H9 (cell line): Measurements from ENCODE around the gene CPAMD8. TPM values are rescaled to one million over a fixed set of nuclear protein-coding genes. Genes with fewer than 3 reads are reported as not detected.

Experiments used
- DNase-seq: peaks from one replicate; pipeline ENCODE4 v3.0.0-alpha.2; 2017
- H2AFZ ChIP-seq: one replicate; pipeline ENCODE4 v1.6.1; 2013; ENCODE audit warnings: mild to moderate bottlenecking, low read length, control low read depth, moderate library complexity
- H2AK5ac ChIP-seq: 2 replicates; pipeline ENCODE4 v1.6.1; 2013; ENCODE audit warnings: low read length, control low read depth, mixed read lengths; ENCODE audit not compliant: insufficient read length
- H2BK120ac ChIP-seq: one replicate; pipeline ENCODE4 v1.6.1; 2013; ENCODE audit warnings: low read depth, mild to moderate bottlenecking, low read length, control low read depth, inconsistent platforms; ENCODE audit not compliant: poor library complexity, severe bottlenecking
- H2BK12ac ChIP-seq: 2 replicates; pipeline ENCODE4 v1.6.1; 2013; ENCODE audit warnings: low read length, control low read depth, mixed read lengths, low read depth; ENCODE audit not compliant: insufficient read length
- H2BK15ac ChIP-seq: 2 replicates; pipeline ENCODE4 v1.6.1; 2013; ENCODE audit warnings: low read depth, low read length, control low read depth
- H2BK20ac ChIP-seq: one replicate; pipeline ENCODE4 v1.6.1; 2013; ENCODE audit warnings: low read depth, mild to moderate bottlenecking, low read length, control low read depth, inconsistent platforms; ENCODE audit not compliant: poor library complexity, severe bottlenecking
- H2BK5ac ChIP-seq: 2 replicates; pipeline ENCODE4 v1.6.1; 2013; ENCODE audit warnings: low read length, control low read depth, mixed read lengths; ENCODE audit not compliant: insufficient read length
- H3K14ac ChIP-seq: 2 replicates; pipeline ENCODE4 v1.6.1; 2013; ENCODE audit warnings: low read length, control low read depth; ENCODE audit not compliant: insufficient read depth
- H3K18ac ChIP-seq: 2 replicates; pipeline ENCODE4 v1.6.1; 2013; ENCODE audit warnings: low read depth, mild to moderate bottlenecking, mixed read lengths, low read length, control low read depth; ENCODE audit not compliant: insufficient read length
- H3K23ac ChIP-seq: 2 replicates; pipeline ENCODE4 v1.6.1; 2013; ENCODE audit warnings: low read length, control low read depth, mixed read lengths, low read depth; ENCODE audit not compliant: insufficient read length
- H3K23me2 ChIP-seq: 2 replicates; pipeline ENCODE4 v1.6.1; 2013; ENCODE audit warnings: low read depth, mild to moderate bottlenecking, mixed read lengths, low read length, control low read depth; ENCODE audit not compliant: insufficient read length, poor library complexity, severe bottlenecking
- H3K27ac ChIP-seq: 2 replicates; pipeline ENCODE4 v1.5.1; 2013; ENCODE audit warnings: low read length, control low read depth, mixed read lengths, low read depth; ENCODE audit not compliant: insufficient read length
- H3K27me3 ChIP-seq: 2 replicates; pipeline ENCODE4 v1.6.1; 2013; ENCODE audit warnings: low read length, control low read depth, inconsistent platforms; ENCODE audit not compliant: insufficient read depth
- H3K4ac ChIP-seq: 2 replicates; pipeline ENCODE4 v1.6.1; 2013; ENCODE audit warnings: low read depth, mild to moderate bottlenecking, control low read depth, inconsistent platforms, low read length, moderate library complexity
- H3K4me1 ChIP-seq: 2 replicates; pipeline ENCODE4 v1.6.1; 2013; ENCODE audit warnings: low read length, control low read depth, inconsistent platforms; ENCODE audit not compliant: insufficient read depth
- H3K4me2 ChIP-seq: 2 replicates; pipeline ENCODE4 v1.6.1; 2013; ENCODE audit warnings: low read length, control low read depth, mixed read lengths; ENCODE audit not compliant: insufficient read length, insufficient read depth
- H3K56ac ChIP-seq: 2 replicates; pipeline ENCODE4 v1.6.1; 2013; ENCODE audit warnings: low read depth, mild to moderate bottlenecking, mixed read lengths, low read length, control low read depth; ENCODE audit not compliant: insufficient read length
- H3K79me1 ChIP-seq: 2 replicates; pipeline ENCODE4 v1.6.1; 2013; ENCODE audit warnings: low read depth, mild to moderate bottlenecking, moderate library complexity, low read length, control low read depth, inconsistent platforms; ENCODE audit not compliant: insufficient read depth, poor library complexity, severe bottlenecking
- H3K79me2 ChIP-seq: 2 replicates; pipeline ENCODE4 v1.6.1; 2013; ENCODE audit warnings: low read length, control low read depth, inconsistent platforms; ENCODE audit not compliant: insufficient read depth
- H3K9ac ChIP-seq: 2 replicates; pipeline ENCODE4 v1.6.1; 2013; ENCODE audit warnings: low read length, control low read depth, mixed read lengths; ENCODE audit not compliant: insufficient read length; ENCODE audit errors: extremely low read depth
- H3K9me3 ChIP-seq: one replicate; pipeline ENCODE4 v1.6.1; 2013; ENCODE audit warnings: low read depth, low read length, inconsistent platforms; ENCODE audit not compliant: control insufficient read depth
- H3T11ph ChIP-seq: one replicate; pipeline ENCODE4 v1.6.1; 2013; ENCODE audit warnings: mild to moderate bottlenecking, low read length, control low read depth, inconsistent platforms
- H4K20me1 ChIP-seq: one replicate; pipeline ENCODE4 v1.6.1; 2013; ENCODE audit not compliant: control insufficient read depth, insufficient read length, insufficient read depth
- H4K5ac ChIP-seq: 2 replicates; pipeline ENCODE4 v1.6.1; 2013; ENCODE audit warnings: low read depth, mild to moderate bottlenecking, mixed read lengths, low read length, control low read depth; ENCODE audit not compliant: insufficient read length
- H4K8ac ChIP-seq: replicated peaks from 2 replicates; pipeline ENCODE4 v1.6.1; 2013; ENCODE audit warnings: low read length, control low read depth, mixed read lengths, low read depth; ENCODE audit not compliant: insufficient read length
- H4K91ac ChIP-seq: 2 replicates; pipeline ENCODE4 v1.6.1; 2013; ENCODE audit warnings: low read depth, mild to moderate bottlenecking, moderate library complexity, mixed read lengths, low read length, control low read depth; ENCODE audit not compliant: insufficient read length
- H3K27ac Mint-ChIP-seq, 3 experiments: 2 replicates in 2 of 3; 3 replicates in 1 of 3; pipeline ENCODE4 v1.8.0; 2020 to 2021; ENCODE audit warnings: mixed read lengths in 3 of 3, mild to moderate bottlenecking in 1 of 3, moderate library complexity in 1 of 3
- H3K27me3 Mint-ChIP-seq: 2 replicates; pipeline ENCODE4 v1.8.0; 2021; ENCODE audit warnings: low read depth, mild to moderate bottlenecking, moderate library complexity, mixed read lengths
- H3K36me3 Mint-ChIP-seq, 3 experiments: 2 replicates in 2 of 3; 3 replicates in 1 of 3; pipeline ENCODE4 v1.8.0; 2020 to 2021; ENCODE audit warnings: low read depth in 3 of 3, mixed read lengths in 3 of 3; ENCODE audit not compliant: insufficient read depth in 1 of 3
- H3K4me1 Mint-ChIP-seq, 2 experiments: 2 replicates each; pipeline ENCODE4 v1.8.0; 2020; ENCODE audit warnings: mixed read lengths in 2 of 2
- H3K4me3 Mint-ChIP-seq, 2 experiments: 2 replicates in 1 of 2; 3 replicates in 1 of 2; pipeline ENCODE4 v1.8.0; 2020 to 2021; ENCODE audit warnings: mild to moderate bottlenecking in 2 of 2, mixed read lengths in 2 of 2, moderate library complexity in 1 of 2
- H3K9me3 Mint-ChIP-seq, 2 experiments: 2 replicates in 1 of 2; 3 replicates in 1 of 2; pipeline ENCODE4 v1.8.0; 2020; ENCODE audit warnings: mild to moderate bottlenecking in 2 of 2, mixed read lengths in 2 of 2, moderate library complexity in 1 of 2
- CTCF ChIP-seq: fragments of 200-600 bp; sonication (generic); conservative IDR thresholded peaks from 3 replicates; pipeline ENCODE4 v1.8.0; 2021; ENCODE audit warnings: antibody characterized with exemption, mild to moderate bottlenecking
- WGBS: extraction: QIAGEN DNeasy Blood & Tissue Kit; methylation state at CpG from one replicate; pipeline ENCODE4 v1.1.7; 2013; ENCODE audit warnings: missing lambda C conversion rate, low lambda C conversion rate, mixed read lengths; ENCODE audit not compliant: insufficient read length; ENCODE audit errors: extremely low coverage; 5-methylcytosine and 5-hydroxymethylcytosine counted together
- total RNA-seq: library from RNA; stranded (reverse); gene quantifications from 2 replicates; pipeline ENCODE4 v1.2.1, GENCODE V29; 2021

The CPAMD8 gene
- total RNA-seq, 1 experiment from 2014 or later, result 12.0 TPM

- H3K4me3 Mint-ChIP-seq, result no peak overlapping the region
These were observed 81.3 kb downstream of the CPAMD8 start for GRCh38 chr19:16945364-16945714.

More at GRCh38 chr19:16945364-16945714, 81.3 kb downstream of the CPAMD8 start:
- H2AK5ac ChIP-seq, result no peak overlapping the region
- H3K4me1 Mint-ChIP-seq, result peaks cover 0 to 2% of the 10 kb centered on the region in 2 experiments; a peak in 1 of 4 replicates
- no peak overlapping the region; the same call in 1 of the 2 replicates for H3K14ac ChIP-seq
- no peaks in the 10 kb centered on the region for H3K4me1 ChIP-seq
- TF ChIP-seq CTCF, result no peak
- no peaks in the 10 kb centered on the region for H3K79me1 ChIP-seq
- no peak overlapping the region for H2BK120ac ChIP-seq
- no peak overlapping the region for H3K9ac ChIP-seq
- no peak overlapping the region for H3K4ac ChIP-seq
- no peak overlapping the region for H2BK20ac ChIP-seq
- no peak overlapping the region for H3K23ac ChIP-seq
- no peak for DNase-seq
- H3K9me3 ChIP-seq, result no peaks in the 10 kb centered on the region
- H4K91ac ChIP-seq, result no peak overlapping the region
- no peak overlapping the region for H3K4me2 ChIP-seq
- H2BK12ac ChIP-seq, result no peak overlapping the region
- no CpG with 5 or more reads among the region's 11 CpGs for WGBS
- H4K5ac ChIP-seq, result no peak overlapping the region
- no peak overlapping the region for H3K27ac ChIP-seq
- no peaks in the 10 kb centered on the region for H3K79me2 ChIP-seq
- no peaks in the 10 kb centered on the region for H3K27me3 ChIP-seq
- no peak overlapping the region for H3K18ac ChIP-seq
- H3K56ac ChIP-seq, result no peak overlapping the region
- H3K27ac Mint-ChIP-seq, result no peak overlapping the region
- H3K23me2 ChIP-seq, result no peaks in the 10 kb centered on the region
- H2BK5ac ChIP-seq, result no peak overlapping the region
- no peak overlapping the region for H3T11ph ChIP-seq
- H4K8ac ChIP-seq, result no peak overlapping the region
- H3K36me3 Mint-ChIP-seq, result peaks cover 6 to 7% (median 6%) of the 10 kb centered on the region in 3 experiments; a peak in 6 of 7 replicates
- H2BK15ac ChIP-seq, result no peak overlapping the region
- peaks cover 0 to 7% of the 10 kb centered on the region in 2 experiments; a peak in 4 of 5 replicates for H3K9me3 Mint-ChIP-seq
- H4K20me1 ChIP-seq, result no peaks in the 10 kb centered on the region
- no peaks in the 10 kb centered on the region for H3K27me3 Mint-ChIP-seq
- H2AFZ ChIP-seq, result no peak overlapping the region
